ENCODE measurements around the gene AFG1L.
"Not testable (repeated sequence)": the region's sequence is repeated elsewhere in the genome, so short reads cannot be mapped to it uniquely, and the experiment has no call there.

AFG1L gene

GRCh38 chr6:108294727-108295625 lies at the start of gene AFG1L:
Gene AFG1L (plus strand): TSS chr6:108295054. CDS start chr6:108295080, 26 bp downstream.
- peak; percentile 91 for DNase-seq (ENCODE audit: low read depth)

DNA sequence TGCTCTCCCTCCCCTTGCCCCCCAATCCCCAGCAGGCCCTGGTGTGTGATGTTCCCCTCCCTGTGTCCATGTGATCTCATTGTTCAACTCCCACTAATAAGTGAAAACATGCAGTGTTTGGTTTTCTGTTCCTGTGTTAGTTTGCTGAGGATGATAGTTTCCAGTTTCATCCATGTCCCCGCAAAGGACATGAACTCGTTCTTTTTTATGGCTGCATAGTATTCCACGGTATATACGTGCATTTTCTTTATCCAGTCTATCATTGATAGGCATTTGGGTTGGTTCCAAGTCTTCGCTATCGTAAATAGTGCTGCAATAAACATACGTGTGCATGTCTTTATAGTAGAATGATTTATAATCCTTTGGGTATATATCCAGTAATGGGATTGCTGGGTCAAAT lies 49.8 kb upstream of the AFG1L start:
- not testable (repeated sequence) for DNase-seq (ENCODE audit: low read depth)

- no peak for DNase-seq (ENCODE audit: low read depth)
Measured at GRCh38 chr6:108247965-108248536, 46.8 kb upstream of the AFG1L start.

- no peak for DNase-seq (ENCODE audit: low read depth)
Measured at GRCh38 chr6:108250240-108250866, 44.5 kb upstream of the AFG1L start.

- DNase-seq (ENCODE audit: low read depth), result no peak
Measured at GRCh38 chr6:108251252-108251651, 43.6 kb upstream of the AFG1L start.

DNA sequence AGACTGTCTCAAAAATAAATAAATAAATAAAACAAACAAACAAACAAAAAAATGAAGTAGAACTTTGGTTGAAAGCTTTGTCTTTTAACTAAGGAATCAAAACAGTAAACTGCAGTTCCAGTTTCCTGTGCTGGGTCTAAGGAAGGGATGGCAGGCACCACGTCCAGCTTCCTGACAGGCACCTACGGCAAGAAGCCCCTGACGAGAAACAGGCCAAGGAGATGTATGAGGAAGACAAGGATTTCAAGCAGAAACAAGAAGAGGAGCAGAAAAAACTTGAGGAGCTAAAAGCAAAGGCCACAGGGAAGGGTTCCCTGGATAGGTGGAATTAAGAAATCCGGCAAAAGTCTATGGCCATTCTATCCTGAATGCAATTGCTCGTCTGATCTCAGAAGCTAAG lies 42.8 kb upstream of the AFG1L start:
- no peak for DNase-seq (ENCODE audit: low read depth)

DNA sequence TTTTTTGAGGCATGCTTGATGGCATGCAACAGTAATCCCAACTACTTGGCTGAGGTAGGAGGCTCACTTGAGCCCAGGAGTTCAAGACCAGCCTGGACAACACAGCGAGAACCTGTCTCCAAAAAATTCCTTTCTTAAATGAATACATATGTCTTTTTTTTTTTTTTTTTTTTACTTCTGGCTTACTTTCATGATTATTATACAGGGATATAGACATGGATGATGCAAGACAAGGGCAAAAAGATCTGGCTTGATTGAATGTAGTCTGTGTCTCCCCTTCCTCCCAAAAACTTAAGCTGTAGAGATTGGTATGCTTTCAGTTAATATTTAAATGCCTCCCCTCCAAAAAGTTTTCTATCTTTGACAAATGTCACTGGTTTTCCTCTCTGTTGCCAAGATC lies 41.6 kb upstream of the AFG1L start:
- DNase-seq (ENCODE audit: low read depth), result no peak

GRCh38 chr6:108254433-108255410 lies 40.1 kb upstream of the AFG1L start:
- no peak for DNase-seq (ENCODE audit: low read depth)

DNA sequence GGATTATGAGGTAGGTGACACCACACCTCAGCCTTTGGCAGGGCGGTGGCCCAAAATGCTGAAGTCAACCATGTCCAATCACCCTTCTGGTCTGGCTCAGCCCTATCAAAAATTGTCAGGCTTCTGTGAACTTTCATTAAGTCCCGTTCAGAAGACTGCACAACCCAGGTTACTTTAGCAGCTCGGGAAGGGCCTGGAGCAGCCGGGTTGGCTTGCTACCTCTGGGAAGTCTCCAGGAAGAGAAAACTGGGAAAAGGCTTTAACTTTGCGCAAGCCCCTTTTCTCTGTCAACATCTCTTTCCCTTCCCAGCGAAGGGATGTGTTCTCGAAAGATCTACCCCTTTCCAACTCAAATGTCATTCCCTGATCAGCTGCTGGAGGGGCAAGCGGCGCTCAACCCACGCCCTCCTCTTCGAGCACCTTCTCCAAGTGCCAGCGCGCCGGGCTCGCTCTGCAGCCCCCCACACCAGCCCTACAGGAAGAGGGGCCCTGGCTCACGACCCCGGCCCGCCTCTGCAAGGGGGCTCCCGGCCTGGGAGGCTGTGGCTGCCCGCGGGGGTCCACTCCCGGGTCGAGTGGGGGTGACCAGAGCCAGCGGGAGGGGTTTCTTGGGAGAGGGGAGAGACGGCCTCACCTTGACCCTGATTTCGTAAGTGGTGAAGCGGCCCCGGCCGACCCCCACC lies 34.6 kb upstream of the AFG1L start:
- DNase-seq (ENCODE audit: low read depth), result peak; percentile 41

- DNase-seq (ENCODE audit: low read depth), result peak; percentile 96
Measured at GRCh38 chr6:108260809-108261569, 33.9 kb upstream of the AFG1L start, which contains the start of gene SNX3. Gene SNX3 (minus strand): TSS chr6:108261040. CDS start chr6:108260921, 119 bp downstream.

DNA sequence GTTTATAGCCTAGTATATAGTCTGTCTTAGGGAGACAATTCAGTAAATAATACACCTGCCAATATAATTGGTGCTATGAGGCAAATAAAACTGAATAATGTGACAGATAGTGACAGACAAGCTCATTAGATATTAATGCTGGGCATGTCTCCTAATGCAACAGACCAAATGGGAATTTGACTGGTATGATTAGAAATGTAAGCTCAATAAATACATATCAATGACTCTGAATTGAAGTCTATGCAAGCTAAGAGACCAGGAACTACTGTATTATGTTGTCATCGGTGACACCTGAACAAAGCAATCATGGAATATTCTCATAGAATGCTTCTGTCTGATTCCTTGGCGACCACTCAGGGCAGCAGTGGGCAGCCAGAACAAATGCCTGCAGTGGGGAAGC lies 31.5 kb upstream of the AFG1L start:
- DNase-seq (ENCODE audit: low read depth), result no peak

DNA sequence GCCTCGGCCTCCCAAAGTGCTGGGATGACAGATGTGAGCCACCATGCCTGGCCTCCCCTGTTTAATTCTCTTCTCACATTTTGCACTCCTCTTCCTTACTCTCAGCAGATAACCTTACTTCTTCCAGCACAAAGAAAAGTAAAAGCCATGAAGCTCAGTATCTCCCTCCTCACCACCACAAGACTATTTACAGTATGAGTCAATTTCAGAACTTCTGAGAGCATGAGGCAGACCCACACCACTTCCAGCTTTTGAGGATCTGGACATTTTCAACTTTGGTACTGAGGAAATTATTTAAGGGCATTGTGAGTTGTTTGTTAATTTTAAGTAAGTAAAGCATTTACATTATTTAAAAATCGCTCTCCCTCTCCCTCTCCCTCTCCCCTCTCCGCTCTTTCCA lies 26.0 kb upstream of the AFG1L start:
- DNase-seq (ENCODE audit: low read depth), result no peak

DNA sequence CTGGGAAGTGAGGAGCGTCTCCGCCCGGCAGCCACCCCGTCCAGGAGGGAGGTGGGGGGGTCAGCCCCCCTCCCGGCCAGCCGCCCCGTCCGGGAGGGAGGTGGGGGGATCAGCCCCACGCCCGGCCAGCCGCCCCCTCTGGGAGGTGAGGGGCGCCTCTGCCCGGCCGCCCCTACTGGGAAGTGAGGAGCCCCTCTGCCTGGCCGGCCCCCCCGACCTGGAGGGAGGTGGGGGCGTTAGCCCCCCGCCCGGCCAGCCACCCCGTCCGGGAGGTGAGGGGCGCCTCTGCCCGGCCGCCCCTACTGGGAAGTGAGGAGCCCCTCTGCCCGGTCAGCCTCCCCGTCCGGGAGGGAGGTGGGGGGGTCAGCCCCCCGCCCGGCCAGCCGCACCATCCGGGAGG lies 24.9 kb upstream of the AFG1L start:
- DNase-seq (ENCODE audit: low read depth), result not testable (repeated sequence)

- DNase-seq (ENCODE audit: low read depth), result no peak
Measured at GRCh38 chr6:108274546-108274945, 20.3 kb upstream of the AFG1L start.

DNA sequence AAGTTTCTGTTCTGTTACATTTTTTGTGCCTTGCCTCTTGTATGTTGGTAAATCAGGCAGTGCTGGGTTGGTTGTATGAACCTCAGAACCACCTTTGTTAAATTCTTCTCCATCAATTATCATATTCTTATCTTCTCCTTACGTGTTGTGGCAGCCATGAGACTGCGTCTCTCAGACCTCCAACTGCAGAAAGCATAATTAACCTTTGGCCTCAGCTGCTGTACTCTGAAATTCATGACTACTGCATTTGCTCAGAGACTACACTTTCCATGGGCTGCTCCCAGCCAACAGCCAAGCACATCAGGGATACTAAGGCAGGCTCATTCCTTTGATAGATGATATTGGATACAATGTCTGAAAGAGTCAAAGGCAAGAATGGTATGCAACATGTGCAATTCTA lies 18.9 kb upstream of the AFG1L start:
- DNase-seq (ENCODE audit: low read depth), result no peak

DNA sequence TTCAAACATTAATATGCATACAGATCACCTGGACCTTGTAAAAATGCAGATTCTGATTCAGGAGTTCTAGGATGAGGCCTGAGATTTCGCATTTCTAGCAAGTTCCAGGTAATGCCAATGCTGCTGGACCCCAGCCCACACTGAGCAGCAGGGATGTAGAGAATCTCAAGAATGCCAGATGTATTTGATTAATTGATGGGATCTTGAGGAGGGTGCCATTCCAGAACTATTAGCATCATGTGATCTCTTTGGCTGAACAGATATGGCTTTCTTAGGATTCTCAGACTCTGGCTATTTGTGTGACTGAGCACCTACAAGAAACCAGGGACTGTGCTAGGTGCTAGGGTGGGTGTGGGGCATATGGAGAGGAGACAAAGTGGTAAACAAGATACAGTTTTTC lies 17.6 kb upstream of the AFG1L start:
- no peak for DNase-seq (ENCODE audit: low read depth)

DNA sequence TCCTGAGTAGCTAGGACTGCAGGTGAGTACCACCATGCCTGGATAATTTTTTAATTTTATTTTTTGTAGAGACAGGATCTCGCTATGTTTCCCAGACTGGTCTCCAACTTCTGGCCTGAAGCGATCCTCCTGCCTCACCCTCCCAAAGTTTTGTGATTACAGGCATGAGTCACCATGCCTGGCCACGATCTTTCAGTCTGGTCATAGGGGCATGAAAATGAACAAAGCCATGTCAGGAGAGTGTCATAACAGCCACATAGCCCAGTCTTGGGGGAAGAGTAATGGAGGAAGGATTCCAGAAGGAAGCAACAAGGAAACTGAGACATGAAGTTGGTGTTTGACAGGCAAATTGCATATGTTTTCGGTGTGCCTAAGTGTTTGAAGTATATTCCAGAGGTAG lies 17.0 kb upstream of the AFG1L start:
- DNase-seq (ENCODE audit: low read depth), result no peak

DNA sequence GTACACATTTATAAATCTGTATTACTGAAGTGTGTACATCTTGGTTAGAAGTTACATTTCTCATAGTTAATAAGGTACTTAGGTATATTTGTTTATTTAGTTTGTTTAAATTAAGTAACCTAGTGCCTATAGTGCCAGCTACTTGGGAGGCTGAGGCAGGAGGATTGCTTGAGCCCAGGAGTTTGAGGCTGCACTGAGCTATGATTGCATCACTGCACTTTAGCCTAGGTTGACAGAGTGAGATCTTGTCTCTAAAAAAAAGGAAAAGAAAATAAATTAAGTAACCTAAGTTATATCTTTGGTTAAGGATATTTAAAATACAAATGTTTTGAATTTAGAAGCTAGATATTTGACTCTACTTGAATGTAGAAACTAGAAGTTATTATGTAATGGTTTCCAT lies 9.5 kb upstream of the AFG1L start:
- no peak for DNase-seq (ENCODE audit: low read depth)

DNA sequence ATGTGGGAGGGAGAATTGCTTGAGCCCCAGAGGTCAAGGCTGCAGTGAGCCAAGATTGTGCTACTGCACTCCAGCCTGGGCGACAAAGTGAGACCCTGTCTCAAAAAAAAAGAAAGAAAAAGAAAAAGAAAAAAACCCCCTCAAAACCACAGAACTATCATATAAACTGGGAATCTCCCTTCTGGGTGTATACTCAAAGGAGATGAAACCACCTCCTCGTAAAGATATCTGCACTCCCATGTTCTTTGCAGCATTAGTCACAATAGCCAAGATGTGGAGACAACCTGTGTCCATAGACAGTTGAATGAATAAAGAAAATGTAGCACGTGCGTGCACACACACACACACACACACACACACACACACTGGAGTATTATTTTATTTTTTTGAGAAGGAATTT lies 8.5 kb upstream of the AFG1L start:
- DNase-seq (ENCODE audit: low read depth), result no peak

GRCh38 chr6:108287373-108287772 lies 7.5 kb upstream of the AFG1L start:
- DNase-seq (ENCODE audit: low read depth), result no peak

DNA sequence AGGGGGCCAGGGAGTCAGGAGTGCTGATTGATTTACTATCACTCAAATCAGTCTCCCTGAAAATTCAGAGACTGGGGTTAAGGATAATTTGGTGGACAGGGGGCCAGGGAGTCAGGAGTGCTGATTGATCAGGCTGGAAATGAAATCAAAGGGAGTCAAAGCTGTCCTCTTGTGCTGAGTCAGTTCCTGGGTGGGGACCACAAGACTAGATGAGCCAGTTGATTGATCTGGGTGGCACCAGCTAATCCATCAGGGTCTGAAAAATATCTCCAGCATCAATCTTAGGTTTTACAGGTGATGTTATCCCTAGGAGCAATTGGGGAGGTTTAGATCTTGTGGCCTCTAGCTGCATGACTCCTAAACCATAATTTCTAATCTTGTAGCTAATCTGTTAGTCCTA lies 6.1 kb upstream of the AFG1L start:
- no peak for DNase-seq (ENCODE audit: low read depth)
